HUES64 (cell line): Measurements from ENCODE around the gene OR10S1. TPM values are rescaled to one million over a fixed set of nuclear protein-coding genes. Genes with fewer than 3 reads are reported as not detected.
"Not testable (repeated sequence)": the region's sequence is repeated elsewhere in the genome, so short reads cannot be mapped to it uniquely, and the experiment has no call there.

Experiments
- H3K27ac ChIP-seq: 2 replicates; pipeline ENCODE4 v1.7.0; 2013; ENCODE audit warnings: low read depth, low read length, inconsistent platforms
- H3K27me3 ChIP-seq: 2 replicates; pipeline ENCODE4 v1.6.1; 2013; ENCODE audit warnings: mild to moderate bottlenecking, low read length; ENCODE audit not compliant: insufficient read depth
- H3K36me3 ChIP-seq: 2 replicates; pipeline ENCODE4 v1.6.1; 2013; ENCODE audit warnings: mild to moderate bottlenecking, low read length; ENCODE audit not compliant: insufficient read depth
- H3K4me1 ChIP-seq: 2 replicates; pipeline ENCODE4 v1.6.1; 2013; ENCODE audit warnings: mild to moderate bottlenecking, low read length, moderate library complexity; ENCODE audit not compliant: insufficient read depth
- H3K4me3 ChIP-seq: 2 replicates; pipeline ENCODE4 v1.5.1; 2013; ENCODE audit warnings: mild to moderate bottlenecking, low read length, moderate library complexity
- H3K9ac ChIP-seq: 2 replicates; pipeline ENCODE4 v1.6.1; 2013; ENCODE audit warnings: mild to moderate bottlenecking, low read depth, low read length
- H3K9me3 ChIP-seq: 2 replicates; pipeline ENCODE4 v1.6.1; 2013; ENCODE audit warnings: low read depth, low read length; ENCODE audit not compliant: insufficient read depth
- WGBS: fragments of 150-250, 120-280 bp; methylation state at CpG from one replicate; pipeline ENCODE4 v1.1.7; 2013; ENCODE audit warnings: missing lambda C conversion rate; 5-methylcytosine and 5-hydroxymethylcytosine counted together
- polyA plus RNA-seq, 2 experiments: library from polyadenylated mRNA; stranded (reverse); fragments of 50-300 nt; gene quantifications; one replicate each; pipeline ENCODE4 v1.2.3, GENCODE V29; 2013

Gene OR10S1, protein sequence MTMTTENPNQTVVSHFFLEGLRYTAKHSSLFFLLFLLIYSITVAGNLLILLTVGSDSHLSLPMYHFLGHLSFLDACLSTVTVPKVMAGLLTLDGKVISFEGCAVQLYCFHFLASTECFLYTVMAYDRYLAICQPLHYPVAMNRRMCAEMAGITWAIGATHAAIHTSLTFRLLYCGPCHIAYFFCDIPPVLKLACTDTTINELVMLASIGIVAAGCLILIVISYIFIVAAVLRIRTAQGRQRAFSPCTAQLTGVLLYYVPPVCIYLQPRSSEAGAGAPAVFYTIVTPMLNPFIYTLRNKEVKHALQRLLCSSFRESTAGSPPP
- not detected for polyA plus RNA-seq (2013, experiment 1 of 2)
- polyA plus RNA-seq (2013, experiment 2 of 2): not detected

GRCh38 chr11:123977731-123978347 is at the start of gene OR10S1:
OR10S1 (minus strand) TSS chr11:123977781; CDS start chr11:123977664, 117 bp downstream.
- Histone ChIP-seq H3K4me3 (no peak within 1 kb of the TSS), H3K4me1 (peaks cover 5% of the 10 kb centered on the region; the same call in 1 of the 2 replicates), H3K36me3 (no peaks in the 10 kb centered on the region), H3K27ac (no peak within 1 kb of the TSS), H3K9me3 (no peaks in the 10 kb centered on the region), H3K27me3 (no peaks in the 10 kb centered on the region), H3K9ac (no peak within 1 kb of the TSS)

- no peak within 1 kb of the TSS for H3K27ac ChIP-seq
- H3K36me3 ChIP-seq: no peaks in the 10 kb centered on the region
- H3K4me1 ChIP-seq: 0 out of 2 replicates have a peak, but pooled peaks cover 3% of the 10 kb centered on the region
- no peak within 1 kb of the TSS for H3K9ac ChIP-seq
- WGBS: 88% methylated on average over 1 of the region's 2 CpGs
- no peaks in the 10 kb centered on the region for H3K9me3 ChIP-seq
- no peak within 1 kb of the TSS for H3K4me3 ChIP-seq
- no peaks in the 10 kb centered on the region for H3K27me3 ChIP-seq
These were observed 48.9 kb upstream of the OR10S1 start, which contains the start of gene OR10G8 for GRCh38 chr11:124026498-124026897. OR10G8 (plus strand) TSS chr11:124026798; CDS start chr11:124029623, 2,825 bp downstream.

- not testable (repeated sequence) for H3K27me3 ChIP-seq, H3K36me3 ChIP-seq, H3K9ac ChIP-seq, H3K27ac ChIP-seq, H3K4me3 ChIP-seq, H3K4me1 ChIP-seq, H3K9me3 ChIP-seq
- 89% methylated on average over 4 of the region's 9 CpGs for whole genome bisulfite sequencing
These were observed 38.3 kb upstream of the OR10S1 start for GRCh38 chr11:124015837-124016236.

- Histone ChIP-seq H3K9me3 (no peaks in the 10 kb centered on the region), H3K27ac (no peak within 1 kb of the TSS), H3K9ac (no peak within 1 kb of the TSS), H3K36me3 (no peaks in the 10 kb centered on the region), H3K4me1 (peaks cover 4% of the 10 kb centered on the region; the same call in 1 of the 2 replicates), H3K4me3 (no peak within 1 kb of the TSS), H3K27me3 (no peaks in the 10 kb centered on the region)
- WGBS: 88% methylated on average over 2 of the region's 2 CpGs
These were observed 35.1 kb upstream of the OR10S1 start, which contains the start of gene OR10G4 for GRCh38 chr11:124012697-124013096. OR10G4 (plus strand) TSS chr11:124012997; CDS start chr11:124015575, 2,578 bp downstream.

DNA sequence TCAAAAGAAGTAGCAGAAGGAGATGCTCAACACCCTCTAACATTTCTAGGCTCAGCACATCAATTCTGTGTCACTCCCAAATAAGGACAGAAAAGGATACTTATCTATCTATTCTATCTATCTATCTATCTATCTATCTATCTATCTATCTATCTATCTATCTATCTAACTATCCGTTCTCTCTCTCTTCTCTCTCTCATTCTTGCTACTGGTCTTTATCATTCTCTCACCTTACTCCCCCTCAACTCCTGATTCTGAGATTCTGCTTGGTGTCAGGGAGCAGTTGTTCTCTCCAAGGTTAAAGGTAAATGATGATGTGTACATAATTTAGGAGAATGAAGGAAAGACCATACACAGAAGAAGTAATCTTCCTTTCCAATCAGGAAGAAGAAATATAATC is 17.5 kb upstream of the OR10S1 start, which contains the start of gene OR10G6:
Gene OR10G6 (minus strand): TSS at position 43 of the 400 bp plus-strand sequence. CDS start 0 bp downstream, at position 43.
- H3K9me3 ChIP-seq: no peaks in the 10 kb centered on the region
- no peak within 1 kb of the TSS for H3K4me3 ChIP-seq
- no peaks in the 10 kb centered on the region for H3K36me3 ChIP-seq
- WGBS: 91% methylated on average over 1 of the region's 1 CpG
- no peaks in the 10 kb centered on the region for H3K27me3 ChIP-seq
- H3K4me1 ChIP-seq: 0 out of 2 replicates have a peak, but pooled peaks cover 5% of the 10 kb centered on the region
- H3K9ac ChIP-seq: no peak within 1 kb of the TSS
- no peak within 1 kb of the TSS for H3K27ac ChIP-seq

DNA sequence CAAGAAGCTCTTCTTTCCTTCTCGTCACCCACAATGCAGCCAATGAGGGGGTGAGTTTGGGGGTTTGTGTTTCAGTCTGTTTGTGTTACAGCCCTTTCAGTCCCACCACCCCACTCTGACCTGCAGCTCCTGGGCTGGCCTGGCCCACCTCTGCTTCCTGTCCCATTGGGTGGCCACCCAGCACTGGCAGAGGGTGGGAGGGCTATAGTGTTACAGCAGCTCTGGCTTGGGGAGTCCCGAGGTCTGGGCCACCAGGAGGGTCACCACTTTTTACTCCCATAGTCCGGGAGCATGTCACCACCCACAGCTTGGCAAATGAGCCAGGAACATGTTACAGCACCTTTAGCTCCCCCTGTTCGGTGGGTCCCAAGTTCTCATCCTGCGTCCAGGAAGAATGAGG is 1.7 kb upstream of the OR10S1 start:
- Histone ChIP-seq H3K27me3 (no peaks in the 10 kb centered on the region), H3K27ac (no peak overlapping the region), H3K9me3 (no peaks in the 10 kb centered on the region), H3K4me1 (peaks cover 5% of the 10 kb centered on the region; the same call in 1 of the 2 replicates), H3K36me3 (no peaks in the 10 kb centered on the region), H3K9ac (no peak overlapping the region), H3K4me3 (no peak overlapping the region)
- 93% methylated on average over 4 of the region's 5 CpGs for WGBS

DNA sequence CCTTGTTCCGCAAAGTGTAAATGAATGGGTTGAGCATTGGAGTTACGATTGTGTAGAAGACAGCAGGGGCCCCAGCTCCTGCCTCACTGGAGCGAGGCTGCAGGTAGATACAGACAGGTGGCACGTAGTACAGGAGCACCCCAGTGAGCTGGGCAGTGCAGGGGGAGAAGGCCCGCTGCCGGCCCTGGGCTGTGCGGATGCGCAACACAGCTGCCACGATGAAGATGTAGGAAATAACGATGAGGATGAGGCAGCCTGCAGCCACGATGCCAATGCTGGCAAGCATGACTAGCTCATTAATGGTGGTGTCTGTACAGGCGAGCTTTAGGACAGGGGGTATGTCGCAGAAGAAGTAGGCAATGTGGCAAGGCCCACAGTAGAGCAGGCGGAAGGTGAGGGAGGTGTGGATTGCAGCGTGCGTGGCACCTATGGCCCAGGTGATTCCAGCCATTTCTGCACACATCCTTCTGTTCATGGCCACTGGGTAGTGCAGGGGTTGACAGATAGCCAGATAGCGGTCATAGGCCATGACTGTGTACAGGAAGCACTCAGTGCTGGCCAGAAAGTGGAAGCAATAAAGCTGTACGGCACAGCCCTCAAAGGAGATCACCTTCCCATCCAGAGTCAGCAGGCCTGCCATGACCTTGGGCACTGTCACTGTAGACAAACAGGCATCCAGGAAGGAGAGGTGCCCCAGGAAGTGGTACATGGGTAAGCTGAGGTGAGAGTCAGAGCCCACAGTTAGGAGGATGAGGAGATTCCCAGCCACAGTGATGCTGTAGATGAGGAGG is 616 bp downstream of the OR10S1 start:
- Histone ChIP-seq H3K9me3 (no peaks in the 10 kb centered on the region), H3K27ac (no peak overlapping the region), H3K9ac (no peak overlapping the region), H3K27me3 (no peaks in the 10 kb centered on the region), H3K4me3 (no peak overlapping the region), H3K36me3 (no peaks in the 10 kb centered on the region), H3K4me1 (peaks cover 5% of the 10 kb centered on the region; the same call in 1 of the 2 replicates)
- WGBS: 95% methylated on average over 18 of the region's 18 CpGs

DNA sequence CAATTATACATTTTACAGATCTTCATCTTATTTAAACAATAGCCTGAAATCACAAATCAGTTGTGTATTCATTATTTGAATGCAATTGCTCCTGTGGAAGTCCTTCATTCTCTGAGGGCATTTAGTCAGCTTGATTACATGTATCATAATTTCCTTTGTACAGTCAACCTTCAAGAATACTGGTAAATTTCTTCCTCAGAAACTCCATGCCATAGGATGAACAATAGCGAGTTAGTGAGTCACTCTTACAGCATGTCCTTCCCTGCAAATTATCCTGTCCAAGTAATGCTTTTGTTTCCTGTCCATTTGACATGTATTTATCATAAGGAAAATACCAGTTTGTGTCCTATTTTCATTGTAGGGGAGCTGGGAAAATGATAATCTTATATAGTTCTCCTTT is 3.8 kb downstream of the OR10S1 start:
- H3K9me3 ChIP-seq: no peaks in the 10 kb centered on the region
- no peak overlapping the region for H3K9ac ChIP-seq
- H3K27ac ChIP-seq: no peak overlapping the region
- H3K4me1 ChIP-seq: no peaks in the 10 kb centered on the region
- no peaks in the 10 kb centered on the region for H3K36me3 ChIP-seq
- 100% methylated on average over 1 of the region's 1 CpG for WGBS
- no peaks in the 10 kb centered on the region for H3K27me3 ChIP-seq
- no peak overlapping the region for H3K4me3 ChIP-seq

GRCh38 chr11:123956752-123957151 is 20.8 kb downstream of the OR10S1 start:
- H3K9me3 ChIP-seq: peaks cover 5% of the 10 kb centered on the region; the same call in 1 of the 2 replicates
- H3K9ac ChIP-seq: no peak overlapping the region
- H3K4me3 ChIP-seq: no peak overlapping the region
- no peaks in the 10 kb centered on the region for H3K36me3 ChIP-seq
- H3K4me1 ChIP-seq: no peaks in the 10 kb centered on the region
- no peaks in the 10 kb centered on the region for H3K27me3 ChIP-seq
- no peak overlapping the region for H3K27ac ChIP-seq

DNA sequence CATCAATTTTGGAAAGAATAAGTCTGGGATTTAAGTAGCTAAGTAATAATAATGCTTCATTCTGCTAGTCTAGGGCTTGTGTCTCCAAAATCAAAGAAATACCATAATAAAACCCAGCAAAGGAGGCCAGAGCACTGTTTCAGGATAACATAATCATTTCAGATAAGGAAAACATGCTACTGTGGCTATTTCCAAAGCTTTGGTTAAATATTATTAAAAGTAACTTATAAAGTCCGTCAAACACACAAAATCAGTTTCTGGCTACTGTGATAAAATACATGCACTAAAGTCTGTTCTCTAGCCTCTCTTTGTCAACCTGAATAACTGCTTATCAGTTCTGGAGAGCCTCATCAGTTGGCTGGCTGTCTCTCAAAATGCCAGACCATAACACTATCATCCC is 32.4 kb downstream of the OR10S1 start:
- H3K27me3 ChIP-seq: no peaks in the 10 kb centered on the region
- 97% methylated on average over 1 of the region's 1 CpG for WGBS
- H3K9me3 ChIP-seq: no peaks in the 10 kb centered on the region
- H3K4me1 ChIP-seq: no peaks in the 10 kb centered on the region
- H3K4me3 ChIP-seq: no peak overlapping the region
- H3K9ac ChIP-seq: no peak overlapping the region
- H3K27ac ChIP-seq: no peak overlapping the region
- H3K36me3 ChIP-seq: no peaks in the 10 kb centered on the region

DNA sequence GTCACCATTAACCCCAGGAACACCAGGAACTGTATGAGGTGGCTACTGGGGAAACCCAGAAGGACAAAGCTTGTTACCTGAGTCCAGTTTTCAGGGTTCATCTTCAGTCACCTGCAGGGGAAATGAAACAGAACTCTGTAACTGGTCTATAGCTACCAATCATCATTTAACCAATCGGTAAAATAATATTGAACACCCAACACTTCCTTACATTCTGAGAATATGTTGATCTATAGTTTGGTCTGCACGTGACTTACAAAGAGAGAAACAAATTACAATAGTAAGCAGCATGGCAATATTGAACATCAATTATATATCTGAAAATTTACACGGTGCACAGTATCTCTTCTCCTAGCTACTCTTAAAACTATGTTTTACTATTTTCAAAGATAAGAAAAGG is 33.8 kb downstream of the OR10S1 start, which contains the start of gene OR6T1:
Gene OR6T1 (minus strand): TSS at position 101 of the 400 bp plus-strand sequence. CDS start 0 bp downstream, at position 101.
- no peaks in the 10 kb centered on the region for H3K36me3 ChIP-seq
- H3K4me1 ChIP-seq: no peaks in the 10 kb centered on the region
- H3K9ac ChIP-seq: no peak within 1 kb of the TSS
- H3K27me3 ChIP-seq: no peaks in the 10 kb centered on the region
- no CpG with 5 or more reads among the region's 3 CpGs for WGBS
- no peaks in the 10 kb centered on the region for H3K9me3 ChIP-seq
- H3K27ac ChIP-seq: no peak within 1 kb of the TSS
- H3K4me3 ChIP-seq: no peak within 1 kb of the TSS
